SU-DHL-6 (cell line): ENCODE data around the gene FLNB.
A peak's percentile ranks its signal among the peaks of the same experiment; 100 is the strongest.

ENCODE experiments used
- H2AFZ ChIP-seq: fragments of 200-600 bp; sonication (generic); 2 replicates; pipeline ENCODE4 v1.6.1; 2014; ENCODE audit warnings: low read depth, mild to moderate bottlenecking, moderate library complexity, mixed read lengths, antibody characterized with exemption, low read length; ENCODE audit not compliant: severe bottlenecking
- H3F3A ChIP-seq: fragments of 200-600 bp; shearing (Covaris generic); 2 replicates; pipeline ENCODE4 v1.6.0; 2016; ENCODE audit warnings: antibody characterized with exemption, mild to moderate bottlenecking; ENCODE audit not compliant: insufficient read depth
- H3K27ac ChIP-seq: fragments of 200-600 bp; sonication (generic); 2 replicates; pipeline ENCODE4 v1.5.1; 2016; ENCODE audit warnings: low read depth, mild to moderate bottlenecking, low read length, moderate library complexity, mixed read lengths
- H3K27me3 ChIP-seq: fragments of 200-600 bp; sonication (generic), shearing (Covaris generic); 2 replicates; pipeline ENCODE4 v1.6.0; 2014; ENCODE audit warnings: mild to moderate bottlenecking, low read length
- H3K36me3 ChIP-seq: fragments of 200-600 bp; sonication (generic); 2 replicates; pipeline ENCODE4 v1.6.1; 2014; ENCODE audit warnings: mild to moderate bottlenecking, low read length, mixed read lengths
- H3K4me2 ChIP-seq: fragments of 300-600, 200-600 bp; shearing (Covaris generic), sonication (generic); 2 replicates; pipeline ENCODE4 v1.6.0; 2014; ENCODE audit warnings: low read length, low read depth, mild to moderate bottlenecking; ENCODE audit not compliant: poor library complexity, severe bottlenecking
- H3K4me3 ChIP-seq: fragments of 200-600 bp; sonication (generic); 2 replicates; pipeline ENCODE4 v1.5.1; 2014; ENCODE audit warnings: antibody characterized with exemption, low read length, mild to moderate bottlenecking, mixed read lengths; ENCODE audit not compliant: insufficient read depth, poor library complexity, severe bottlenecking
- H3K79me2 ChIP-seq: fragments of 200-600 bp; sonication (generic); 2 replicates; pipeline ENCODE4 v1.6.1; 2014; ENCODE audit warnings: mild to moderate bottlenecking, low read length, moderate library complexity; ENCODE audit not compliant: insufficient read depth
- H3K9ac ChIP-seq: fragments of 200-600 bp; sonication (generic); 2 replicates; pipeline ENCODE4 v1.7.0; 2014; ENCODE audit warnings: mild to moderate bottlenecking, low read length
- H3K9me2 ChIP-seq: fragments of 200-600 bp; sonication (generic); replicated peaks from 2 replicates; pipeline ENCODE4 v1.6.1; 2014; ENCODE audit warnings: low read length; ENCODE audit not compliant: insufficient read depth
- H3K9me3 ChIP-seq: fragments of 200-600 bp; sonication (generic); 2 replicates; pipeline ENCODE4 v1.6.1; 2014; ENCODE audit warnings: low read length, mixed read lengths; ENCODE audit not compliant: insufficient read depth
- H4K20me1 ChIP-seq: fragments of 200-600 bp; sonication (generic); 2 replicates; pipeline ENCODE4 v1.6.1; 2014; ENCODE audit warnings: low read depth, mild to moderate bottlenecking, antibody characterized with exemption, low read length, moderate library complexity, mixed read lengths
- CTCF ChIP-seq: fragments of 200-600 bp; sonication (generic); IDR thresholded peaks from one replicate; pipeline ENCODE4 v1.5.1; 2017; ENCODE audit warnings: antibody characterized with exemption, mild to moderate bottlenecking, low read length, moderate library complexity; ENCODE audit not compliant: insufficient read depth, poor library complexity, severe bottlenecking
- EZH2phosphoT487 ChIP-seq: fragments of 200-600 bp; sonication (generic), shearing (Covaris generic); conservative IDR thresholded peaks from 2 replicates; pipeline ENCODE4 v1.6.1; 2018; ENCODE audit warnings: mild to moderate bottlenecking, antibody characterized with exemption, low read length, moderate library complexity, mixed read lengths

The FLNB gene

GRCh38 chr3:58217209-58217811 is 209.1 kb downstream of the FLNB start:
- Histone ChIP-seq H3K9me3 (no peaks in the 10 kb centered on the region), H3K79me2 (no peaks in the 10 kb centered on the region), H3K9ac (no peak overlapping the region), H3K9me2 (no peaks in the 10 kb centered on the region), H3K27ac (no peak overlapping the region), H2AFZ (peak overlapping the region; percentile 81), H3K27me3 (no peaks in the 10 kb centered on the region), H3K4me3 (no peak overlapping the region), H3F3A (no peaks in the 10 kb centered on the region), H4K20me1 (no peaks in the 10 kb centered on the region), H3K36me3 (no peaks in the 10 kb centered on the region), H3K4me2 (peak overlapping the region; percentile 2)
- TF ChIP-seq EZH2phosphoT487 = no peak
- peak; percentile 77 for TF ChIP-seq CTCF

GRCh38 chr3:58218904-58219303 is 210.7 kb downstream of the FLNB start:
- no peak overlapping the region for H3K9ac ChIP-seq
- no peak overlapping the region for H3K27ac ChIP-seq
- TF ChIP-seq CTCF = no peak
- TF ChIP-seq EZH2phosphoT487 = no peak
- no peaks in the 10 kb centered on the region for H3K36me3 ChIP-seq
- no peaks in the 10 kb centered on the region for H3K79me2 ChIP-seq
- no peaks in the 10 kb centered on the region for H3F3A ChIP-seq
- H4K20me1 ChIP-seq = no peaks in the 10 kb centered on the region
- no peak overlapping the region for H3K4me3 ChIP-seq
- H3K9me3 ChIP-seq = no peaks in the 10 kb centered on the region
- H3K4me2 ChIP-seq = no peak overlapping the region
- no peaks in the 10 kb centered on the region for H3K9me2 ChIP-seq
- no peaks in the 10 kb centered on the region for H3K27me3 ChIP-seq
- H2AFZ ChIP-seq = no peak overlapping the region
